ENCODE results near the gene GLRA1.
"Not testable (repeated sequence)": the region's sequence is repeated elsewhere in the genome, so short reads cannot be mapped to it uniquely, and the experiment has no call there.

GLRA1 gene

DNA sequence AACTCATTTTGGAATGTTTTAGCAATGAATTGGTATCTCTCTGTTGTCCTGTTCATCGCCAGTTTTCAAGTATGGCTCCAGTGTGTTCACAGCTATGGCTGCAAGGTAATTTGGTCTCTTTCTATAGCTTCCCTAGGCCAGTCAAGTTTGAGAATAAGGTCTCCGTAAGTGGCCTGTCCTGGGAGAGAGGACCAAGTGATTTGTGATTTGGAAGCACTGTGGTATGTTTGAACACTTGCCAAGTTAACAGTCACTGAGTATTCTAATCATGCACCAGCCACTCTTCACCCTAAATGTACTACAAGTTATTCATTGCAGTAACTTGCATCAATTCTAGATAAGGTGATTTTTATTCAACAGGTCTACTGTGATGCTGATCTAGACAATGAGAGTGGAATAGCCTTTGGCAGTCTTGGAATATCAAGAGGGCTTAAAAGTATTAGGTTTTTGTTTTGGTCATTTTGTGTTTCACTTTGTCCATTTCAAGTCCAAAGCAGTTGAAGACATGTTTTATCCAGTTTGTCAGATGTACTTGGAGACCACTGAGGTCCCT, 111.8 kb downstream of the GLRA1 start:
- DNase-seq, result peak; percentile 26

DNA sequence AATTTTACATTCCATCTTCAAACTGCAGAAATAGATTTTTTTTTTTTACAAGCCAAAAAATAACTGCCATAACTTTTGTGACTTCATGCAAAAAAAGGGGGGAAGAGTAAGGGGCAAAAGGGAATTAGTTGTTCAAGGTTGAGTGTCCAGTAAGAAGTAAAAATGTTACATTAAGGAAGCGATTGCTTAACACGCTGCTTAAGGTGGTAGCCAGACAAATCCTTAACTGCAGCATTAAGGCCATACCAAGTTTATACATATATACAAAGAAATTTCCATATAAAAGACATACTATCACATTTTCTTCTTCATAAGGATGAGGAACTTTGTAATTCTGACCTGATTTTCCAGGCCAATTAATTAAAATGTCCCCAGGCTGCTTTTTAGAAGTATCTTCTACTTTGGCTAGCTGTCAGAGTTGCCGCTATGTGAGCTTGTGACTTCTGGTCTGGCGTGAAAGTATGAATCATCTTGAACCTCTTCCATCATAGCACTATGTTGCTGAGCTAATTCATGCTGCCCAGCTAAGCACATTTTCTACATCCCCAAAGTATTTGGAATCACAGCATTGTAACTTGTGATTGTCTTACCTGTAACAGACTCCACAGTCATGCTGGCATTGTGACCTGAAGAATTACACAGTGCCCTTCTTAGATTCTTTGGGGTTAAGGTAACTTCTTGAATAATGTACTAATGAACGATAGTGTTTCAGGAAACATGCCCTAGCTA, 112.9 kb downstream of the GLRA1 start:
- peak; percentile 71 for DNase-seq

DNA sequence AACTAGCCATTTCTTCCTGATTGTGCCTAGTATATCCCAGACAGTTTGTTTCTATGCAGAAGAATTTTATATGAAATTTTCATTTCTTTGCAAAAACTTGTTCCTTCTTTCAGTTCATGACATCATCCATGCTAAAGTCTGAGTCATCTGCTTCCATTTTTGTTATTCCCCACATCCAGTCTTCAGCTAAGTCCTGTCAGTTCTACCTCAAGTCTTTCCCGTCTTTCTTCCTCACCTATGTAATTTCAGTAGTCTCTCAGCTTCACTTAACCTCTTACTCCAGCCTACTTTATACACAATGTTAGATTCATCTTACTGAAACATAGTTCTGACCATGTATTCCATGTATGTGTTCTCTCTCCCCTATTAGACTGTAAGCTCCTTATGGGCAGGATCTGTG, 113.8 kb downstream of the GLRA1 start:
- no peak for DNase-seq

- DNase-seq, result no peak
Measured at GRCh38 chr5:151810449-151810848, 114.2 kb downstream of the GLRA1 start.

DNA sequence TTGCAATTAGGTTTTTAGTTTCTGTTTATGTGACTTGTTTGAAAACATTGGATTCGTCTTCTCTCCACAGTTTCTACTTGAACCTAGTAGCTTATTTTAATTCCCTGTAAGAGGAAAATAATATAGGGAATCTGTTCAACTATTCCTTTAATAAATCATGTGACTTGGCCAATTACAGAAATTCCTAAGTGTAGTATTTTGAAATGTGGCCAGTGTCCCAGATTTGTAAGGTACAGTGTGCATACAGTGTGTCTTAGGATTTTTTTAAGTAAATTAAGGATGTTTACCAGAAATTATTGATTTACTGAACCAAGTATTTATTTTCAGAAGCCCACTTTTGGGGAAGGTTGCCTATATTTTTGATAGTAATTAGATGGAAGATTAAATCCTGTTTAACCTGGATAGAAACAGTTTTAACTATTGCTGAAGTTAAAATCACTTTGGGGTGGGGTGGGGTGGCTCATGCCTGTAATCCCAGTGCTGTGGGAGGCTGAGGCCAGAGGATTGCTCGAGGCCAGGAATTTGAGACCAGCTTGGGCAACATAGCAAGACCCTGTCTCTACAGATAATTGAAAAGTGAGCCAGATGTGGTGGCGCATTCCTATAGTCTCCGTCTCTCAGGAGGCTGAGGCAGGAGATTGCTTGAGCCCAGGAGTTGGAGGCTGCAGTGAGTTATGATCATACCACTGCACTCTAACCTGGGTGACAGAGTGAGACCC, 116.0 kb downstream of the GLRA1 start:
- DNase-seq, result no peak

- DNase-seq, result peak; percentile 51
Measured at GRCh38 chr5:151805414-151806223, 119.0 kb downstream of the GLRA1 start.

GRCh38 chr5:151800532-151800931, 124.1 kb downstream of the GLRA1 start:
- DNase-seq, result no peak

DNA sequence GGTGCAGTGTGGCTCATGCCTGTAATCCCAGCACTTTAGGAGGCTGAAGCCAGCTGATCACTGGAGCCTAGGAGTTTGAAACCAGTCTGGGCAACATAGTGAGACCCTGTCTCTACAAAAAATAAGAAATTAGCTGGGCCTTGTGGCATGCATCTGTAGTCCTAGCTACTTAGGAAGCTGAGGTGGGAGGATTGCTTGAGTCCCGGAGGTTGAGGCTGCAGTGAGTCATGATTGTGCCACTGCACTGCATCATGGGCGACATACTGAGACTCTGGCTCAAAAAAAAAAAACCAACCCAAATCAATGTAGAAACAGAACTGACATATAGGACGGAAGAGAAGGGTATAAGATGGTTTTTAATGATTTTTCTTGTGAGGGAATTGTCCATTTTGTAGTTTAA, 125.2 kb downstream of the GLRA1 start:
- peak; percentile 41 for DNase-seq

GRCh38 chr5:151798674-151799073, 126.0 kb downstream of the GLRA1 start:
- DNase-seq, result no peak

- DNase-seq, result no peak
Measured at GRCh38 chr5:151795426-151795825, 129.2 kb downstream of the GLRA1 start.

- no peak for DNase-seq
Measured at GRCh38 chr5:151793358-151793757, 131.3 kb downstream of the GLRA1 start.

DNA sequence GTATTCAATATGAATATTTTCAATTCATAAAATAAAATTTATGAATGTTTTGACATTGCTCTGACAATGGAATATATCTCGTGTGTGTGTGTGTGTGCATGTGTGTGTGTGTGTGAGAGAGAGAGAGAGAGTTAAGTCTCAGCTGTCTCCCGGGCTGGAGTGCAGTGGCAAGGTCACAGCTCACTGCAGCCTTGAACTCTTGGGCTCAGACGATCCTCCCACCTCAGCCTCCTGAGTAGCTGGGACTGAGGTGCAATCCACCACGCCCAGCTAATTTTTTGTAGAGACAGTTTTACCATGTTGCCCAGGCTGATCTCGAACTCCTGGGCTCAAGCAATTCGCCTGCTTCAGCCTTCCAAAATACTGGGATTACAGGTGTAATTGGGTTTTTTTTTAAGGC, 136.8 kb downstream of the GLRA1 start:
- no peak for DNase-seq

DNA sequence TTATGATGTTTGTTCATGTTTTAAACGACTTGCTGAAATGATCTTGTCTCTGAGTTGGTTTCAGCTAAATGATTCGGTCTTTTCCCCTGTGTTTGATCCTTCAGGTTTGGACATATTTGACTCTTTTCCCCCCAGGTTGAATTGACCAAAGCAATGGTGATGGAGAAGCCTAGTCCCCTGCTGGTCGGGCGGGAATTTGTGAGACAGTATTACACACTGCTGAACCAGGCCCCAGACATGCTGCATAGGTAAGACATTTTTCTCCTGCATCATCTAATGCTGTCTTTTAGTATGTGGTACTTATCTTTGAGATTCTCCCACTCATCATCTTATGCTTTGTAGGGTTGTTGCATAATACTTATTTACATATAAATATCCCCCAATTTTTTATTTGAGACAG, 138.2 kb downstream of the GLRA1 start:
- DNase-seq, result no peak

DNA sequence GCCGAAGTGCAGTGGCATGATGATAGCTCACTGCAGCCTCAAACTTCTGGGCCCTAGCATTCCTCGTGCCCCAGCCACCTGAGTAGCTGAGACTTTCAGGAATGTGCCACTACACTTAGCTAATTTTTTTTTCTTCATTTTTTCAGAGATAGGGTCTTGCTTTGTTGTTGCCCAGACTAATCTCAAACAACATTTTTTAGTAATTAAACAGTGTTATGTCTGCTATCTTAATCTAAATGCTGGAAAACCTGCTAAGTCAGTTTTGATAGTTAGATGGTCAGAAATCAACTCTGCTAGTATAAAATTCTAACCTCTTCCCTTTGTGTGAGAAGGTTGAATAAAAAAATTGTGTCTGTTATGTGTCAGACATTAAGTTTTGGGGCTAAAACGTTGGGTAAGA, 140.5 kb downstream of the GLRA1 start:
- no peak for DNase-seq

GRCh38 chr5:151783664-151784063, 141.0 kb downstream of the GLRA1 start:
- not testable (repeated sequence) for DNase-seq

GRCh38 chr5:151781201-151781600, 143.4 kb downstream of the GLRA1 start:
- no peak for DNase-seq

GRCh38 chr5:151780348-151780747, 144.3 kb downstream of the GLRA1 start:
- no peak for DNase-seq

- DNase-seq, result no peak
Measured at GRCh38 chr5:151779531-151780125, 145.0 kb downstream of the GLRA1 start.

DNA sequence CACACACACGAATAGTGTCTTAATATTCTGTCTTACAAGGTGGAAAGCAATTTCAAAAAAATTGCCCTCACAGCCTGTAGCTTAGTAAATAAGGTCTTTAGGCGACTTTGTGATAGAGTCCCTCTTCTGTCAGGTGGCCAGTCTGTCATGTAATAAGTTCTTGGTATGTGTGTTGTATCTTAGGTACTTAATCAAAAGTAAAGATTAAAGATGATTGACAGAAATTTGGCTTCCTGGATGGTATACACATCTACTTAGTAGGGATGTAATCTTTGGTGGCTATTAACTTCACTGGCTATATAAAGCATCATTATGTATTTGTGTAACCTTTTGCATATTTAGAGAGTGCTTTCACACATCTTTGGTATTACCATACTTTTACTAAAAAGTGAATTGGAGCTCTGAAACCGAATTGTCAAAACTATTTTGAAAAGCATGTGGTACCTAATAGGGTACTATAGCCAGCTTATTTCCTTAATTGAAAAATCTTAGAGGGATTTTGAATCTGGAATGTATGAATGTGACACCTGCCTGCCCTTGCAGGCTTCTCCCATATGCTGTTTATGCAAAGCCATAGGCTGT, 149.5 kb downstream of the GLRA1 start:
- DNase-seq, result no peak

DNA sequence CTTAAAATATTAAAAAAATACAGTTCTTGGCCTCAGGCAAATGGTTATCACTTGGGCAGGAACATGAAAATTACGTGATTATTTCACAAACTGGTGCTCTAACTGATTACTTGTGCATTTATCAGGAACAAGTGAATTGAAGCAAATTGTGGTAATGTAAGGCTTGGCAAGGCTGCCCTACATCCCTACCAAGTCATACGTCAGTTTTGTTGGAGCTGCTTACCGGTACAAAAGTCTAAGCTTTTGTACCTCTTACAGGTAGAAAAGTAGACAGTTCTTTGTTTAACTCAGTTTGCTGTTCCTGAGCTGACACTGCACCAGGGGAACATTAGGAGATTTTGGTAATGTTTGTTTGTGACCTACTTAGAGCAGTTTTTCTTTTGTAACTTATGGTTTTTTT, 150.7 kb downstream of the GLRA1 start:
- no peak for DNase-seq

DNA sequence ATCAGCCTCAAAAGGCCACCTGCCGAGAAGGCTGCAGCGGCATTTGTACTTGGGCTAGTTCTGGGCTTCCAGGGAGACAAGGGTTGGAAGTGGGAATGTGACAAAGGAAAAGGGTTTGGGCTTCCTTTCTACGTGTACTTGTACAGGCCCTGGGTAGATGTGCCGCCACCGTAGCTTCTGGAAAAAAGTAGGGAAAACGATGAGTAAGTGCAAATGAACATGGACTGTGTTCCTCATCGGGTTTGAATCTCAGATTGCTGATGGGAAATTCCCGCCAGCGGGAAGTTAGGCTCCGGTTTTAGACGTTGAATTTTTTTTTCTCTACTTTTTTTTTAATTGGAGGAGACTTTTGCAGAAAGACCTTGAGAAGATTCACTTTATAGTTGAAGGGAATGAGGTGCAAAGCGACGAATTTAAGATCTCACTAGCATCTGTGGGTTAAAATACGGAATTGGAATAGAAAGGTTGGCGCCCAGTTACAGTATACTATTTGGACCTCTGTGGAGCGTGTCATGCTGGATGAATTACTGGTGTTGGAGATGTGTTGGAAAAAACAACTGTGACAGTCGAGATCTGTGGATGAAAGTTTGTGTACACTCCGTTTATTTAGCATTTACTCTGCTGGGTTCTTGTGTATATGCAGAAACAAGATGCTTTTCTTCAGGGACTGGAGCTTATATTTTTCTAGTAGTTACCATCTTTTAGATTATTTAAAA, 151.6 kb downstream of the GLRA1 start:
- peak; percentile 43 for DNase-seq
